ENCODE results near the gene AATK.

DNA sequence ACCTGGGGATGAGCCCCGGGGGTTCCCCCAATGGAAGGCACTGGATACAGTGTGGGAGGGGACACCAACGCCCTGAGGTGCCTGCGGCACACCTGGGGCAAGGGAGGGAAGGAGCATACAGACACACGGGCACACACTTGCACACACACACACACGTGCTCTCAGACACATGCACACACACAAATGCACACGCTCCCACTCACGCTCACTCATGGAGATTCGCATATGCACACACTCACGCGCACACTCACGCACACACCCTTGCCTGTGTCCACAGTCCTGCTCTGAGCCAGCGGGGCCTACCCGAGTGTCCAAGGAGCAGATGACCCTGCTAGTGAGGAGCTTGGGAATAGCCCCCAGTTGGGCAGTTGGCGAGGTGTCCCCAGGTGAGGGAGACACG is 17.4 kb downstream of the AATK start:
- TF ChIP-seq, protein P1, sequence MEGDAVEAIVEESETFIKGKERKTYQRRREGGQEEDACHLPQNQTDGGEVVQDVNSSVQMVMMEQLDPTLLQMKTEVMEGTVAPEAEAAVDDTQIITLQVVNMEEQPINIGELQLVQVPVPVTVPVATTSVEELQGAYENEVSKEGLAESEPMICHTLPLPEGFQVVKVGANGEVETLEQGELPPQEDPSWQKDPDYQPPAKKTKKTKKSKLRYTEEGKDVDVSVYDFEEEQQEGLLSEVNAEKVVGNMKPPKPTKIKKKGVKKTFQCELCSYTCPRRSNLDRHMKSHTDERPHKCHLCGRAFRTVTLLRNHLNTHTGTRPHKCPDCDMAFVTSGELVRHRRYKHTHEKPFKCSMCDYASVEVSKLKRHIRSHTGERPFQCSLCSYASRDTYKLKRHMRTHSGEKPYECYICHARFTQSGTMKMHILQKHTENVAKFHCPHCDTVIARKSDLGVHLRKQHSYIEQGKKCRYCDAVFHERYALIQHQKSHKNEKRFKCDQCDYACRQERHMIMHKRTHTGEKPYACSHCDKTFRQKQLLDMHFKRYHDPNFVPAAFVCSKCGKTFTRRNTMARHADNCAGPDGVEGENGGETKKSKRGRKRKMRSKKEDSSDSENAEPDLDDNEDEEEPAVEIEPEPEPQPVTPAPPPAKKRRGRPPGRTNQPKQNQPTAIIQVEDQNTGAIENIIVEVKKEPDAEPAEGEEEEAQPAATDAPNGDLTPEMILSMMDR (IDR thresholded peaks at IDR 0.05): no peak
- no peak for TF ChIP-seq POLR2A (IDR thresholded peaks at IDR 0.05)

Data from thyroid gland (tissue), 4 donors.